Measurements from ENCODE around the gene MAP3K5.

Gene MAP3K5

GRCh38 chr6:136740050-136740974 is 52.0 kb downstream of the MAP3K5 start:
- ATAC-seq = no peak

GRCh38 chr6:136739501-136739900 is 52.8 kb downstream of the MAP3K5 start:
- ATAC-seq = no peak

More at GRCh38 chr6:136740050-136740974, 52.0 kb downstream of the MAP3K5 start:
- no peak for TF ChIP-seq ZNF70 (CRISPR knock-in tag; IDR thresholded peaks at IDR 0.05)
- no peak for TF ChIP-seq TOX (CRISPR knock-in tag; IDR thresholded peaks at IDR 0.05; ENCODE audit: borderline replicate concordance)
- no peak for TF ChIP-seq ESRRG (CRISPR knock-in tag; IDR thresholded peaks at IDR 0.05)
- no peak for TF ChIP-seq CSRNP3 (CRISPR knock-in tag; IDR thresholded peaks at IDR 0.05)
- TF ChIP-seq ZC3H10 (CRISPR knock-in tag; IDR thresholded peaks at IDR 0.05) = no peak
- no peak for TF ChIP-seq ISL1 (CRISPR knock-in tag; IDR thresholded peaks at IDR 0.05)
- TF ChIP-seq PATZ1 (CRISPR knock-in tag; IDR thresholded peaks at IDR 0.05; ENCODE audit: borderline replicate concordance) = no peak
- no peak for TF ChIP-seq ZNF565 (CRISPR knock-in tag; conservative IDR thresholded peaks at IDR 0.05; ENCODE audit: low read depth)
- no peak for TF ChIP-seq CSDC2 (CRISPR knock-in tag; IDR thresholded peaks at IDR 0.05)
- no peak for TF ChIP-seq OSR1 (CRISPR knock-in tag; IDR thresholded peaks at IDR 0.05)
- no peak for TF ChIP-seq ZFP30 (CRISPR knock-in tag; IDR thresholded peaks at IDR 0.05)

More at GRCh38 chr6:136739501-136739900, 52.8 kb downstream of the MAP3K5 start:
- TF ChIP-seq ZNF8 (CRISPR knock-in tag; IDR thresholded peaks at IDR 0.05) (no peak), ISL1 (CRISPR knock-in tag; IDR thresholded peaks at IDR 0.05) (no peak), PPARA (CRISPR knock-in tag; IDR thresholded peaks at IDR 0.05; ENCODE audit: borderline replicate concordance) (no peak), PATZ1 (CRISPR knock-in tag; IDR thresholded peaks at IDR 0.05; ENCODE audit: borderline replicate concordance) (no peak), RARB (CRISPR knock-in tag; IDR thresholded peaks at IDR 0.05) (no peak), TSHZ2 (CRISPR knock-in tag; IDR thresholded peaks at IDR 0.05) (no peak), SNAI2 (CRISPR knock-in tag; IDR thresholded peaks at IDR 0.05) (no peak), CREB5 (CRISPR knock-in tag; IDR thresholded peaks at IDR 0.05; ENCODE audit: low read depth) (no peak), ESRRG (CRISPR knock-in tag; IDR thresholded peaks at IDR 0.05) (no peak), ZC3H10 (CRISPR knock-in tag; IDR thresholded peaks at IDR 0.05) (no peak), OSR1 (CRISPR knock-in tag; IDR thresholded peaks at IDR 0.05) (no peak), ZFP3 (CRISPR knock-in tag; IDR thresholded peaks at IDR 0.05) (no peak), GLIS3 (CRISPR knock-in tag; IDR thresholded peaks at IDR 0.05) (no peak), POU6F1 (CRISPR knock-in tag; IDR thresholded peaks at IDR 0.05; ENCODE audit: borderline replicate concordance, low read depth) (no peak), ZFP30 (CRISPR knock-in tag; IDR thresholded peaks at IDR 0.05) (no peak)
